GM21737 (cell line): Measurements from ENCODE around the gene SSBP2.
"Not testable (repeated sequence)": the region's sequence is repeated elsewhere in the genome, so short reads cannot be mapped to it uniquely, and the experiment has no call there.

Source experiments
- ATAC-seq: cut with Tn5 transposase; IDR thresholded peaks from one replicate; pipeline ENCODE4 v1.9.1; 2021; ENCODE audit warnings: mild to moderate bottlenecking, moderate library complexity; ENCODE audit not compliant: unreplicated experiment

SSBP2 gene

DNA sequence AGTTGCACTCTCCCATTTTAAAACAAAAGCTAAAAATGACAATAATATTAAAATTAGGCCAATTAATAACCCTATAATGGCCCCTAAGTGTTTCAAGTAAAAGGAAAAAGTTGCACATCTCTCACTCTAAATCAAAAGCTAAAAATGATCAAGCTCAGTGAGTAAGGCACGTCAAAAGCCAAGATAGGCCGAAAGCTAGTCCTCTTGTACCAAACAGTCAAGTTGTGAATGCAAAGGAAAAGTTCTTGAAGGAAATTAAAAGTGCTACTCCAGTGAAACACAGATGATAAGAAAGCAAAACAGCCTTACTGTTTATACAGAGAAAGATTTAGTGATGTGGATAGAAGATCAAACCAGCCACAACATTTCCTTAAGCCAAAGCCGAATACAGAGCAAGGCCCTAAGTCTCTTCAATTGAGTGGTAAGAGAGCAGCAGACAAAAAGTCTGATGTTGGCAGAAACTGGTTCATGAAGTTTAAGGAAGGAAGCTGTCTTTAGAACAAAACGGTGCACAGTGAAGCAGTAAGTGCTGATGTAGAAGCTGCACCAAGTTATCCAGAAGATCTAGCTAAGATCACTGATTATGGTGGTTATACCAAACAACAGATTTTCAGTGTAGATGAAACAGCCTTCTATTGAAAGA is 212.9 kb downstream of the SSBP2 start:
- no peak for ATAC-seq

DNA sequence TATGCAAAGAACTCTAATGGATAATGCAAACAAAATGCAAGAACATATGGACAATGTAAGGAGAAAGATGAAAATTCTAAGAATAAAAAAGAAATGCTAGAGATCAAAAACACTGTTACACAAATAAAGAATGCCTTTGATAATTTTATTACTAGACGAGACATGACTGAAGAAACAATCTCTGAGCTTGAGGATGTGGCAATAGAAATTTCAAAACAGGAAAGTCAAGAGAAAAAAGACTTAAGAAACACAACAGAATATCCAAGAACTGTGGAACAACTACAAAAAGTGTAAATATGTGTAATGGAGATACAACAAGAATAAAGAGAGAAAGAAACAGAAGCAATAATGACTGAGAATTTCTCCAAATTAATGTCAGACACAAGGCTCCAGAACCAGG is 216.5 kb downstream of the SSBP2 start:
- ATAC-seq = no peak

DNA sequence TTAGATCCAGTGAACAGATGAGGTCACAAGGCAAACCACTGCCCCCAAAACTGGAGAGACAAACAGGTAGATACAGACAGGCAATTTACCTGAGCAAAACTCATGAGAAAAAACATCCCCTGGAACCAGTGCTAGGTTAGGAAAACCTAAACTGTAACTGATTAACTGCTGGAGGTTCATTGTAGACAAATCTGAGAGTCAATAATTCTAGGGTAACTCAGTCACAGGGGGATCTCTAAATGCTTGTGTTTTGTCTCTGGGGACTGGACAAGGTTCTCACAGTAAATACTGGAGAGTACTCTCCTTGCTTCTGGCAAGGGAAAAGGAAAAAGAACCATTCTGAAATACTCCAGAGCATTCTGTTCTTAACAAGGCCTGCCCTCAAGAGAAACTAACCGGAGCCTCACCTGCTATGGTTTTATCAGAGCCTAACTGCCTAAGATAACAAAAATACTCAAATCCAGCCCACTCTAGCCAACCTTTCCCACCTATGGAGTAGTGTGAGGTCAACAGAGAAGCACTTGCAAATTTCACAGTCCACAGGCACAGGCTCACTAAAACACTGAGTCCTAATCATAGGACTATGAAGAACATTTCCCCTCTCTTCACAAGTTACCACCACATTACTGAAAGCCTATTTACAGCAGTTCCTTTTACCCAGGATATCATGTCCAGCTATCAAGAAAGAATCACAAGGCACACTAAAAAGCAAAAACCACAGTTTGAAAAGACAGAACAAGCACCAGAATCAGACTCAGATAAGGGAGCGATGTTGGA is 217.1 kb downstream of the SSBP2 start:
- ATAC-seq = peak; percentile 49

DNA sequence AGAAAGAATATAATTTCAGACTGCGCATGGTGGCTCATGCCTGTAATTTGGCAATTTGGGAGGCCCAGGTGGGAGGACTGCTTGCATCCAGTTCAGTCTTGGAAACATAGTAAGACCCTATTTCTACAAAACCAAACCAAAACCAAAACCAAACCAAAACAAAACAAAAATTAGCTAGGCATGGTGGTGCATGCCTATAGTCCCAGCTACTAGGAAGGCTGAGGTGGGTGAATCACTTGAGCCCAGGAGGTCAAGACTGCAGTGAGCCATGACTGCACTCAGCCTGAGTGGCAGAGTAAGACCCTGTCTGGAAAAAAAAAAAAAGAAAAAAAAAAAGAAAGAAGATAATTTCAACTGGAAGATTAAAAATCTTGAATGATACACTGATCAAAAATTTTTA is 220.0 kb downstream of the SSBP2 start:
- no peak for ATAC-seq

DNA sequence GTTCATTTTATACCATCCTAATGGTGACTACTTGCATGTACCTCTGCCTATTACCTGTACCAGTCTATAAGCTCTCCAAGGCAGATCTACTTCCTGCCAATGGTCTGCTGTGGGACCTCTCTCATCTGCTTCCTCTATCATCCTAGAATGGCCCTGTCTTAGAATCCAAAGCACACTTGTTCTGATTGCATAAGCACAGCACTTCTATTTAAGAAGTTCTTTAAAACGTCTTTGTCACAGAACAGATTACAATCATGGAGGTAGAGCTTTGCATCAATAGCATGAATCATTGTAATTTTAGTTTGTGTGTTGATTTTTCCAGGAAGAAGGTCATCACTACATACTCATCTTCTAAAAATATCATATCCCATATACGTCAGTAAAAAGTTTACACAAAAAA is 225.2 kb downstream of the SSBP2 start:
- no peak for ATAC-seq

DNA sequence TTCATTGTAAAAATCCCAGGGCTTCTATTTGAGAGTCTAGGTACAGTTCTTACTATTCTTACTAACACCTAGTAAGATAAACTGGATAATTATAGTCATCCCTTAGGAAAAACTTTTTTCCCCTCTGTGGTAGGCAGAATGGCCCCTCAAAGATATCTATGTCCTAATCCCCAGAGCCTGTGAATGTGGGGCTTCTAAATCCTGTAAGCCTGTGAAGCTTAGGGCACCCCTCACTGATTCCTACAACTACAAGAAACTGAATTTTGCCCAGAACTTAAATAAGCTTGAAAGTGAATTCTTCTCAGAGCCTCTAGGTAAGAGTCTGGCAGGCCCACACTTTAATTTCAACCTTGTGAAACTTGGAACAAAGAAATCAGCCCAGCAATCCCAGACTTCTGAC is 226.9 kb downstream of the SSBP2 start:
- ATAC-seq = no peak

DNA sequence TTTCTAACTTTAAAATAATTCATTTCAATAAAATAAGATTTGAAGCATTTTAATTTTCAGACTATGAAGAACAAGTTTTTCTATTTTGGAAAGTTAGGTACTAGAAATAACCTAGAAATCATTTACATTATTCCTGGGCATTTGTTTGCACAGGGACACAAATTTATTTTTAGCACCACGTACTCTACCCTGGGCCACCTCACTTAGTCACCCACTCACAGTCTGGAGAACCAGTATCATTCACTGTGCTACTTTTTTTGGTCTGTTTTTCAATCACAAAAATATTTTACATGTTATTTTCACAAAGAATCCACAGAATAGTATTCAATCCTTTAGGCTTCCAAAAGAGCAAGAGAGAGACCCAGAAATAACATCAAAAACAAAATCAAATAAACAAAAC is 228.3 kb downstream of the SSBP2 start:
- ATAC-seq = no peak

DNA sequence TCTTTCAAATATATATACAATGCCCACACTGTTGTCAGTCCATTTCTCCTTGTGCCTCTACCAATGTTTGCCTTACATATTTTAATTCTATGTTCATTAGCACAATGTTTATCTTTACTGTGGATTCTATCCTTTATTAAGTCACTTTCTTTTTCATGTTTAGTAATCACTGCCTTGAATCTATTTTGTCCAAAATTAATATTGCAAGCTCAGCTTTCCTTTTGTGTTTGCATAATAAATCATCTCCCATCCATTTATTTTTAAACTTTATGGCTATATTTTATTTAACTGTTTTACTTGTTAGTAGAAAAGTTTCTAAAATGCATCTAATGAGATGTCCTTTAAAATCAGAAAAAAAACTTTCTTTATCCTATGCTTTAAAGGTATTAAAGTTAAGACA is 230.1 kb downstream of the SSBP2 start:
- no peak for ATAC-seq

DNA sequence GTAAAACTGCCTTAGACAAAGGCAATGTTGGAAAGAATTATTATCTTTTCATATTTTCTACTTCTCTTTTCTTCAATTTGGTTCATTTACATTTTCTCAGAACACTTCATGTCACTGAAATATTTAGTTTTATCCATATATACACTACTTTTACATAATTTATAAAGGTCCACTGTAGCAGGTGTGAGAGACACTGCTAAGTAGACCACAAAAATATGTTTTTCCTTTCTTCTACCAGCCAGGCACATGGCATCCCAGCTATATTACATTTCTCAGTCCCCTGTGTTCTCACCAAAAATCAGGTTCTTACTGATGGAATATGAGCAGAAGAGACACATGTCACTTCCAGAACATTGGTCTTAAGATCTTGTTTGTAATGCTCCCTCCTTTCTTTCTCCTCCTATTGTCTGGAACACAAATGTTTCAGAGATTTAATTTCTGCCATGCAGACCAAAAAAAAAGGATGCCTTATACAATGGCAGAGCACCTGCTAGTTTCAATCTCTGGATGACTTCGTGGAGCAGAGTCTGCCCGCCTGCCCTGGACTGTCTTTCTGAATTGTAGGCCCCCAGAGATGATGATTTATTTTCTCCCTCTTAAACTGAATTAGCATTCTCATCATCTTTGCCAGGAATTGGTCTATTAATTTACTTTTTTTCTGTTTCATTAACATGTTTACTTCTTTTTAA is 231.5 kb downstream of the SSBP2 start:
- ATAC-seq = no peak

DNA sequence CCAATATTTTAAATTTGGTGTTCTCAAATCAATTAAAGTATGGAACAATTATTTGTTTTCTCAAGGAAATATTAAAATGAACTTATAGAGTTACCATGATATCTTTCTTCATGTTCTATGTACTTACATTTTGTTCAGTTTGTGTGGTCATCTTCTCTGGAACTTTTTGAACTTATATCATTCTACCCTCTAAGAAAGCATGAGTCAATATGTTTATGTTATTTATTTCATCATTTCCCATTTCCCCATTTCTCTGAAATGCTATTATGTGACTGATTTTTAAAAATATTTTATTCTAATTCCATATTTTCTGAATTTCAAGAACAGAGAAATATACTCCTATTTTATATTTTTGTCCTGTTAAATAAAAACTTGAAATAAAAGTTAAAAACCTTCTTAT is 233.4 kb downstream of the SSBP2 start:
- no peak for ATAC-seq

DNA sequence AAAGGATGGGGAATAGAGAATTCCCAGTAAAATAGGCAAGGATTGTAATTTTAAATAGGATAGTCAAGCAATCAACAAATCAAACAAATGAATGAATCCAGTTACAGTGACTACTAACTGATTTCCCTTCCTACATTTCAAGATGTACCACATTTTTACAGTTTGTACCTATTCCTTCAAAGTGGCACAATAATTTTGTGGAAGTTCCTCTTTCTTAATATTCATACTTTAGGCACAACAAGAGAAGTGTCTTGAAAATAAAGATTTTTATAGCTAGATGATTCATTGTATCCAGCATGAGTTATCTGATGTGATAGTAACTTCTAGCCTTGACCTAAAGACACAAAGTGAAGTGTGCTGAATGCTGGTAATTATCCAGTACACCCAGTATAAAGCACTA is 234.8 kb downstream of the SSBP2 start:
- no peak for ATAC-seq

DNA sequence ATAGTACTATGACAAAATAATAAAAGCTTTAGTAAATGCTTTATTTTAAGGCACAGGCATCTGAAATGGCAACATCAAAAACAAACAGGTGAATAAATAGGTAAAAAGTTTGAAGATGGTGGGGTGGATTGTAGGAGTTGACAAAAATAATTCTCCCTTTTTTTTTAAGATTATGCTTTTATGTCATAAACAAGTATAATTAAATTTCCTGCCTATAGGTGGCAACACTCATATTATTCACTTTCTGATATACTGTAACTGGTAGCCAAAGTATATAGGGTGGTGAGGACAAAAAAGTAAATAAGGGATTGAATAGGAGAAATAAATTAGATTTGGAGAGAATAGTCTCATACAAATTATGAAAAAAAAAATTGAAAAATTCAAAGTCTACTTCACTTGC is 236.9 kb downstream of the SSBP2 start:
- no peak for ATAC-seq

DNA sequence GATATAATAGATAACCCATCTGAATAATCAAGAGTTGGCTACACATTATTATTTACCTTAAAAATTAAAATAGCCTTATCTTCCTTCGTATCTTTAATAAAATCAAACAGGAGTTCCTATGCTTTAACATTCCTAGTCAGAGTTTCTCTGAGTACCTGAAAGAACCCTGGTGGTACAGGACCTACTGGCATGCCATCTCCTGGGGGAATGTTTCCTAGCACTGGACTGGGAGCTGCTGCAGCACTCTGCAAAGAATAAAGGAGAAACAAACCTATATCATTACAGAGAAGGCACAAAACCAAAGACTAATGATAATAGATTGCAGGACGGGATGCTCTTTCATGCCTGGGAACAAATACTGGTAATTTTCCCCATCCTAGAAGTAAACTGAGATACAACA is 237.4 kb downstream of the SSBP2 start:
- no peak for ATAC-seq

DNA sequence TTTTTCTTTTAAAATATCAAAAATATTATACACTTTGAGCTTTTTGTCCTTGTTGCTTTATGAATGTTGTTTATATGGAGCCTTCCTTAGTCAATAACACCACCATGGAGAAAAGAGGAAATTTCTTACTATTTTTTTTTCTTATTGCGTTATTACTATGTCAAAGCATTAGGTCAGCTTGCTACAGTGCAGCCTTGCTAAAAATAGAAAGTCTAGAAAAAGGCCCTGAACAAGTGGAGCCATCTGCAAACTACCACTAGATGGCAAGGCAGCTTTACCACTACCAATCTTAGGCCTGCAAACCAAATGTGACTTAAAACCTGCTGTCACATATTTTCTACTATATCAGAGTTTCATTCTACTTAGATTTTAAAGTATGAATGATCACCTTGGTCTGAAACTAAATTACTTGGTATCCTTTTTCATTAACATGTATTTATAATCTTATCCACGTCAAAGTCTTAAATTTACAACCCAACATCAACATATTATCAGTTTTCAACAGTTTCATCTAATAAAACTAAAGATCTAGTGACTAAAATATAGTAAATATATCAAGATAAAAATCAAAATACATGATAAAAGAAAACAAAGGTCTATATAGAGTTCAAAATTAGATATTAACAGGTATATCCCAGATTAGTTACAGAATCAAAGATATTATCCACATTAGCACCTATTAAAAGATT is 243.9 kb downstream of the SSBP2 start:
- ATAC-seq = peak; percentile 99

DNA sequence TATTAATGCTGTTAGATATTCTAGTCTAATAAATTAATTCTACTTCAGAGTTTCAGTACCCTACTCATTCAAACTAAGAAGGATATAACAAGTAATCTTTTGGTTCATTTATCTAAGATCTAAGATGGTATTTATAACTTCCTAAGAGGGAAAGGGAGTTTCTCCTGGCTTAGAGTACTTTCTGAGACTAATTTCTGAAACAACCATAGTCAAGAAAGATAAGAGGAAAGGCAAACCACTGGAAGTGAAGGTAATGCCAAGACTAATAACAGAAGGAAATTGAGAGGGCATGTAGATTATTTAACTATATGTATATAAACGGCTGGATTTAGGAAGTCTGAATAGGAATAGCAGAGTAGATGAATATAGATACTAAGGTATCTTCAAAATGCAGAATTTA is 244.5 kb downstream of the SSBP2 start:
- ATAC-seq = no peak

DNA sequence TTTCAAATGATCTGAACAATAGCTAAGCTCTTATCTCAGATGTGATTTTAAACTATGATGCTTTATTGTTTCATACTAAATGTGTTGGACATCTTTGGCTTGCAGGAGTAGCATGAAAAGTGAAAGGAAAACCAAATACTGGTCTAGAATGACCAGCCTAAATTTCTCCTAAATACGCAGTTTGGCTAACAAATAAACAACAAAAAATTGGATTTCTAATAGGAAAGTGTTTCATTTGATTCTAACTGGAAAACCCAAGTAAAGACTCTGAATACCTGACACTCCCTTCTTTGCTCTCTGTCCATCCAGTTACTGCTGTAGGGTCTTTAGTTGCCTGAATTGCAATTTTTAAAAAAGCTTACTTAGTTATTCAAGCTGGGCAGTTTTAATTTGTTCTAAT is 245.2 kb downstream of the SSBP2 start:
- no peak for ATAC-seq

DNA sequence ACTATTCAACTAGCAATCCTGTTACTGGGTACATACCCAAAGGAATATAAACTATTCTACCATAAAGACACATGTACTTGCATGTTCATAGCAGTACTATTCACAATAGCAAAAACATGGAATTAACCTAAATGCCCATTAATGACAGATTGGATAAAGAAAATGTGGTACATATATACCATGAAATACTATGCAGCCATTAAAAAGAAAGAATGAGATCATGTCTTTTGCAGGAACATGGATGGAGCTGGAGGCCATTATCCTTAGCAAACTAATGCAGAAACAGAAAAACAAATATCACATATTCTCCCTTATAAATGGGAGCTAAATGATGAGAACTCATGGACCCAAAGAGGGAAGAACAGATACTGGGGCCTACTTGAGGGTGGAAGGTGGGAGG is 247.3 kb downstream of the SSBP2 start:
- not testable (repeated sequence) for ATAC-seq

DNA sequence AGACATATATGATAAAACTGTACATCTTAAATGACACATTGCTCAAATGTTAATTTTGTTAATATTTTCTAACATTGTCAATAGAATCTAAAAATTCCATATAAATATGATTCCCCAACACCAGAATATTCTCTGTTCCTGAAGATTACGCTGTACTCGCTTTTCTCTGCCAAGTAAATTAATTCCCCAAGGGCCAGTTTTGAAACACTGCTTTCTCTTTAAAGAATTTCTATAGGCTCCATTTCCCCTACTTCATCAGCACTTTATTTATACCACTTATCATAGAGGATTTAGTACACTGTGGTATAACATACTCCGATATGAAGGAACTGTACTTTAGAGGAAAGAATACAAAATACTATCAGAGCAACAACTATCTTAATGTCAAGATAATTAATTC is 255.6 kb downstream of the SSBP2 start:
- no peak for ATAC-seq

DNA sequence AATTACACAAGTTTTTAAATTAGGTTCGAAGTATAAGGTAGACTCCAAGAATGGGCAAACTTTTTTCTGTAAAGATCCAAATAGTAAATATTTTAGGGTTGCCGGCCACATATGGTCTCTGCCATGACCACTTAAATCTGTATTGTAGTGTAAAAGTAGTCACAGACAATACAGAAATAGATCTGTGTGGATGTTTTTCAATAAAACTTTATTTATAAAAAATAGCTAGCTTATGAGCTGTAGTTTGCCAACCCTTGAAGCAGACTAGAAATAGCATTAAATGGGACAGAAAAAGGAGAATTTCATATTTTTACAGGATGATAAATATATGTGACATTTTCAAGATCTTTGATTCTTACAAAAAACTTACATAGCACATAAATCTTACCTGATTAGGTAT is 262.0 kb downstream of the SSBP2 start:
- no peak for ATAC-seq

DNA sequence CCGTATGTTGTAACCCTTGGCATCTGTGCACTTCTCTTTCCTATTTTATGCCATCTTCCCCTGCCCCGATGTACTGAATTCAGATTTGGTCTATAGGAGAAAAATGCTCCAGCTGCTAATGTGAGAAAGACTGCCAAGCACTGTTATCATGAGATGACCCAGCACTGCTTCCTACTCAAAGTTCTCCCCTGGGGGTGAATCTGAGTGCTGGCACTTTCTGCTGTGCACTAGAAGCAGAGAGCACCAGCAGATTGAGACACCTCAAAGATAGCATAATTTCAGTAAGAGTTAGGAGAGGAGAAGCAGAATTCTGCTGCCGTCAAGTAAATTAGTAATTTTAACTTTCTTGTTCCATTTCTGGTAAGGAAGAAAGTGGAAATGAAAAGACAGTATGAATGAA is 264.2 kb downstream of the SSBP2 start:
- ATAC-seq = no peak

DNA sequence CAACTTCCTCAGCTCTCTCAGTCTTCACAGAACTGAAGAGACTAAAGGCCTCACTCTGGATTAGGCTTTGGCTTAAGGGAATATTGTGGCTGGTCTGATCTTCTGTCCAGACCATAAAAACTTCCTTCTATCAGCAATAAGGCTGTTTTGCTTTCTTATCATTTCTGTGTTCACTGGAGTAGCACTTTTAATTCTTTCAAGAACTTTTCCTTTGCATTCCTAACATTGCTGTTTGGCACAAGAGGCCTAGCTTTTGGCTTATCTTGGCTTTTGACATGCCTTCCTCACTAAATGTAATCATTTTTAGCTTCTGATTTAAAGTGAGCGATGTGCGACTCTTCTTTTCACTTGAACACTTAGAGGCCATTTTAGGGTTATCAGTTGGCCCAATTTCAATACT is 268.3 kb downstream of the SSBP2 start:
- no peak for ATAC-seq

DNA sequence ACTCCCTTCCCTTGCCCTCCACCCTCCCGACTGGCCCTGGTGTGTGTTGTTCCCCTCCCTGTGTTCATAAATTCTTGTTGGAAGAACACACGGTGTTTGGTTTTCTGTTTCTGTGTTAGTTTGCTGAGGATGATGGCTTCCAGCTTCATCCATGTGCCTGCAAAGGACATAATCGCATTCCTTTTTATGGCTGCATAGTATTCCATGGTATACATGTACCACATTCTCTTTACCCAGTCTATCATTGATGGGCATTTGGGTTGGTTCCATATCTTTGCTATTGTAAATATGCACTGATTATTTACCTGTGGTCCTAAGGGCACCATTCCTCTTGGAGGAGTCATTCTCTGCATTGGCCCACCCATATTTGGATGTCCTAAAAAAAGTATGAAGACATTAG is 277.5 kb downstream of the SSBP2 start:
- ATAC-seq = not testable (repeated sequence)
